Measurements from ENCODE around the gene NT5DC3. TPM values are rescaled to one million over a fixed set of nuclear protein-coding genes. Genes with fewer than 3 reads are reported as not detected.

The NT5DC3 gene
- total RNA-seq, 1 experiment from 2014 or later = 19.7 TPM

DNA sequence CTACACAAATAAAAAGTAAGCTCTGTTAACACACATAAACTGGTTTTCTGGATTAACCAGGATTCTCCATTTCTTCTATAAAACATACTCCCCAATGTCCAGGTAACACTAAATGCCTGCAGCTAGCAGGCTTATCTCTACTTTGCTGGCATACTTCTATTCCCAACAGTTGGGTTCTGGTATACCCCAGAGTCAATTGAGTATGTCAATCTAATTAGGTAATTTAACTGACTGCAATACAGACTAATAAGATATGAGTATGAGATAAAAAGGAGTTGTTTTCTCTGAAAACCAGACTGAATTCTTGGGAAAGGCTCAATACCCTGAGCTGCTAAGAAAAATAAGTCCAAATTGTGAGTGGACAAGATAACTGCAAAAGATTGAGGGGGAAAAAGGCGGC, 9.4 kb upstream of the NT5DC3 start:
- DNase-seq (ENCODE audit: low spot score) = no peak
- ChIA-PET CTCF (no interaction called here), POLR2A (ENCODE audit: low non-redundant PET) (no interaction called here)
- Histone ChIP-seq H3K4me1 (ENCODE audit: insufficient read depth, low read length, poor library complexity, severe bottlenecking) (no peaks in the 10 kb centered on the region), H3K27me3 (replicated peaks; ENCODE audit: insufficient read depth, low read depth, low read length, poor library complexity) (no peaks in the 10 kb centered on the region), H3K27ac (ENCODE audit: low read depth, low read length, poor library complexity, severe bottlenecking) (no peak overlapping the region), H3K4me3 (ENCODE audit: low read depth, low read length, poor library complexity, severe bottlenecking) (no peak overlapping the region), H3K36me3 (ENCODE audit: insufficient read depth, low read length, poor library complexity, severe bottlenecking) (no peaks in the 10 kb centered on the region), H3K9me3 (ENCODE audit: low read depth, low read length, poor library complexity, severe bottlenecking) (no peaks in the 10 kb centered on the region)
- intact Hi-C loops (cut with micrococcal nuclease; ENCODE audit: unreplicated experiment) = no loop called here
- no peak for TF ChIP-seq EZH2 (IDR thresholded peaks at IDR 0.05; ENCODE audit: borderline replicate concordance, low read depth, low read length, poor library complexity, severe bottlenecking)
- TF ChIP-seq, protein P1, sequence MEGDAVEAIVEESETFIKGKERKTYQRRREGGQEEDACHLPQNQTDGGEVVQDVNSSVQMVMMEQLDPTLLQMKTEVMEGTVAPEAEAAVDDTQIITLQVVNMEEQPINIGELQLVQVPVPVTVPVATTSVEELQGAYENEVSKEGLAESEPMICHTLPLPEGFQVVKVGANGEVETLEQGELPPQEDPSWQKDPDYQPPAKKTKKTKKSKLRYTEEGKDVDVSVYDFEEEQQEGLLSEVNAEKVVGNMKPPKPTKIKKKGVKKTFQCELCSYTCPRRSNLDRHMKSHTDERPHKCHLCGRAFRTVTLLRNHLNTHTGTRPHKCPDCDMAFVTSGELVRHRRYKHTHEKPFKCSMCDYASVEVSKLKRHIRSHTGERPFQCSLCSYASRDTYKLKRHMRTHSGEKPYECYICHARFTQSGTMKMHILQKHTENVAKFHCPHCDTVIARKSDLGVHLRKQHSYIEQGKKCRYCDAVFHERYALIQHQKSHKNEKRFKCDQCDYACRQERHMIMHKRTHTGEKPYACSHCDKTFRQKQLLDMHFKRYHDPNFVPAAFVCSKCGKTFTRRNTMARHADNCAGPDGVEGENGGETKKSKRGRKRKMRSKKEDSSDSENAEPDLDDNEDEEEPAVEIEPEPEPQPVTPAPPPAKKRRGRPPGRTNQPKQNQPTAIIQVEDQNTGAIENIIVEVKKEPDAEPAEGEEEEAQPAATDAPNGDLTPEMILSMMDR (conservative IDR thresholded peaks at IDR 0.05; ENCODE audit: low read depth, low read length) = no peak
- no TSS peak for BruUV-seq (replicated peaks)

DNA sequence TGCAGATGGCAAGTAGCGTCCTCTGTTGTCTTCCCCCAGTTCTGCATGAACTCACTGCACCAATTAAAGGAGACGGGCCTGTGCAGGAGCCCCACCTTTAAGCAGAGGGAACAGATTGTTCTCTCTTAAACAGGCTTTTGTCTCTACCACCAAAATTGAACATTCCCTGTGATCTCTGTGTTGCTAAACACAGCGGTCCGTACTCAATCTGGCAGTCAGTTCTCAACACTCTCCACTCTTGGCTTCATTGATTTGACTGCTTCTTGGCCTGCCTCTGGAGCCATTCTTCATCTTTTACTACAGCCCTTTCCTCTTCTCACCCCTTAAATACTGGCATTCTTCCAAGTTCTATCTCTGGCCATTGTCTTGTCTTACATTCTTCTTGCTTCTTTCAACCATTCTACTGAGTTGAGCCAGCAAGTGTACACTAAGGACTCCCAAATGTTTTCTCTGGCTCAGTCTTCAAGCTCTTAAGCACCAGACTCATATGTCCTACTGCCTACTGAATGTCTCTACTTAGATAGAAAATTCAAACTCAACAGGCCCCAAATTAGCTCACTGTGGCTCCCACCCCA, 8.0 kb upstream of the NT5DC3 start:
- H3K27ac ChIP-seq (ENCODE audit: low read depth, low read length, poor library complexity, severe bottlenecking) = no peak overlapping the region
- no peaks in the 10 kb centered on the region for H3K27me3 ChIP-seq (replicated peaks; ENCODE audit: insufficient read depth, low read depth, low read length, poor library complexity)
- H3K36me3 ChIP-seq (ENCODE audit: insufficient read depth, low read length, poor library complexity, severe bottlenecking) = no peaks in the 10 kb centered on the region
- BruUV-seq (replicated peaks) = no TSS peak
- no peak for TF ChIP-seq EZH2 (IDR thresholded peaks at IDR 0.05; ENCODE audit: borderline replicate concordance, low read depth, low read length, poor library complexity, severe bottlenecking)
- TF ChIP-seq, protein P1 (conservative IDR thresholded peaks at IDR 0.05; ENCODE audit: low read depth, low read length) = no peak
- CTCF ChIA-PET = no interaction called here
- H3K4me1 ChIP-seq (ENCODE audit: insufficient read depth, low read length, poor library complexity, severe bottlenecking) = no peaks in the 10 kb centered on the region
- intact Hi-C loops (cut with micrococcal nuclease; ENCODE audit: unreplicated experiment) = no loop called here
- no peak overlapping the region for H3K4me3 ChIP-seq (ENCODE audit: low read depth, low read length, poor library complexity, severe bottlenecking)
- no peaks in the 10 kb centered on the region for H3K9me3 ChIP-seq (ENCODE audit: low read depth, low read length, poor library complexity, severe bottlenecking)
- POLR2A ChIA-PET (ENCODE audit: low non-redundant PET) = no interaction called here
- DNase-seq (ENCODE audit: low spot score) = no peak

DNA sequence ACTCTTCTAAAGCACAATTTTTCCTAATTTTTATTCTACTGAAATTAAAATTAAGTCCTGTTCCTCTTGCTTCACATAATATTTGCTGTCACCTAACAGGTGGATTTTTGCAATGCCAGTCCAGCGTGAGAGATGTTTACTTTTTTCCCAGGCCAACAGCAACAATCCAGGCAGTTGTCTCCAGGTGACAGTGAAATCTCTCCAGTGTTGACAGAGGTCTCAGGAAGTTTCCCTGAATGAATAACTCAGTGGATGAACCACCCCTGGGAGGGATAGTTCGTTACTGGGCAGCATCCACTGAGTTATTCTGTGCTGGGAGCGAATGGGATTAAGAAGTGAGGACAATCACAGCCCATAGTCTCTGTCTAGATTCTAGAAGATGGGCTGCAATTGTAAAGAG, 7.1 kb upstream of the NT5DC3 start:
- CTCF ChIA-PET = no interaction called here
- no peaks in the 10 kb centered on the region for H3K4me1 ChIP-seq (ENCODE audit: insufficient read depth, low read length, poor library complexity, severe bottlenecking)
- H3K27ac ChIP-seq (ENCODE audit: low read depth, low read length, poor library complexity, severe bottlenecking) = no peak overlapping the region
- TF ChIP-seq EZH2 (IDR thresholded peaks at IDR 0.05; ENCODE audit: borderline replicate concordance, low read depth, low read length, poor library complexity, severe bottlenecking) = no peak
- TF ChIP-seq, protein P1 (conservative IDR thresholded peaks at IDR 0.05; ENCODE audit: low read depth, low read length) = no peak
- H3K9me3 ChIP-seq (ENCODE audit: low read depth, low read length, poor library complexity, severe bottlenecking) = no peaks in the 10 kb centered on the region
- POLR2A ChIA-PET (ENCODE audit: low non-redundant PET) = no interaction called here
- no peak overlapping the region for H3K4me3 ChIP-seq (ENCODE audit: low read depth, low read length, poor library complexity, severe bottlenecking)
- DNase-seq (ENCODE audit: low spot score) = no peak
- BruUV-seq (replicated peaks) = no TSS peak
- intact Hi-C loops (cut with micrococcal nuclease; ENCODE audit: unreplicated experiment) = no loop called here
- H3K36me3 ChIP-seq (ENCODE audit: insufficient read depth, low read length, poor library complexity, severe bottlenecking) = no peaks in the 10 kb centered on the region
- no peaks in the 10 kb centered on the region for H3K27me3 ChIP-seq (replicated peaks; ENCODE audit: insufficient read depth, low read depth, low read length, poor library complexity)

Measured in A673 (cell line).